Left lung (tissue), 10 donors: ENCODE measurements around the gene PIEZO2. TPM values are rescaled to one million over a fixed set of nuclear protein-coding genes. Genes with fewer than 3 reads are reported as not detected.

Experiments
- ATAC-seq: fragments of 200-7000 bp; cut with Tn5 transposase; one replicate; pipeline ENCODE4 v1.9.1; 2020; ENCODE audit warnings: moderate library complexity
- DNase-seq, 4 donors: peaks; one replicate each; pipeline ENCODE4 v3.0.0-alpha.2; 2013 to 2020
- H3K27ac ChIP-seq, 2 donors: fragments of 200-600 bp; sonication (generic) in 1 of 2; one replicate each; pipeline versions ENCODE4 v1.5.0 to v1.8.0; 2020 to 2021
- H3K27me3 ChIP-seq, 2 donors: fragments of 200-600 bp; sonication (generic) in 1 of 2; one replicate each; pipeline versions ENCODE4 v1.5.0 to v1.8.0; 2020 to 2021
- H3K36me3 ChIP-seq, 2 donors: fragments of 200-600 bp; sonication (generic) in 1 of 2; one replicate each; pipeline versions ENCODE4 v1.5.0 to v1.8.0; 2020 to 2021
- H3K4me1 ChIP-seq, 2 donors: fragments of 200-600 bp; one replicate each; pipeline ENCODE4 v1.8.0; 2021
- H3K4me3 ChIP-seq, 2 donors: fragments of 200-600 bp; sonication (generic) in 1 of 2; one replicate each; pipeline versions ENCODE4 v1.5.0 to v1.8.0; 2020 to 2021; ENCODE audit warnings: mild to moderate bottlenecking in 1 of 2
- H3K9me3 ChIP-seq, 2 donors: fragments of 200-600 bp; sonication (generic) in 1 of 2; one replicate each; pipeline versions ENCODE4 v1.5.0 to v1.8.0; 2020 to 2021
- CTCF ChIP-seq, 2 donors: fragments of 200-600 bp; sonication (generic) in 1 of 2; IDR thresholded peaks; one replicate each; pipeline versions ENCODE4 v1.5.0 to v1.8.0; 2021; ENCODE audit warnings: antibody characterized with exemption in 2 of 2
- intact Hi-C, 2 donors: fragments of 100-400 bp; cut with DNase I; formaldehyde crosslinking; loops; one replicate each; pipeline versions ENCODE4 v1.11.2 to v1.14.2; 2022
- polyA plus RNA-seq, 6 donors: library from polyadenylated mRNA; unstranded; fragments of 120-200 nt; gene quantifications; one replicate each; pipeline ENCODE4 v1.2.1, GENCODE V29; 2013; ENCODE audit not compliant: insufficient read length in 6 of 6
- total RNA-seq, 2 donors: library from RNA; stranded (reverse); fragmentation: NEBNext Ultra II Directional; extraction: Animal tissue kit (Norgen Biotek cat#: 25700); gene quantifications; one replicate each; pipeline ENCODE4 v1.2.1, GENCODE V29; 2021
- donor health status: DM: no; HTN: yes; CAD: no.
- donor health status: DM: no; HTN: no; CAD: no.

The PIEZO2 gene
- total and polyA plus RNA-seq, 8 donors = 40.3 to 270 (median 233) TPM

DNA sequence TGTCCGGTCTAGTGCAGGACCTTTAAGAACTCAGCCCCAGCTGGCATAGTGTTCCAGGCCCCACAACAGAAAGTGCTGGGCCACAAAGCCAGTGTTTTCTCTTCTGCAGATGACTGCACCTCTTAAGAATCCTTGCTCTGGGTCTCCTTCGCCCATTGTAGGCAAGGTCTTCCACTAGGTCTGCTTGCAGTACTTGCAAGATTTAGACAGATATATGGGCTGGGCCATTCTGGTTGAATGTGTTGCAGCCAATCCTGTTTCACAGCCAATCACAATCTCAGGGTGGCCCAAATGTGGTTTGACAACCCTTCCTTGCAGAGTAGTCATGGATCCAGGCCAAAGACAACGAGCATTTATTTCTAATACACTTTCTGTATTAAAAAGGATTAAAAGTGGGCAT lies 13.1 kb upstream of the PIEZO2 start:
- Histone ChIP-seq H3K27me3 (no peaks in the 10 kb centered on the region), H3K4me3 (no peak overlapping the region), H3K4me1 (no peaks in the 10 kb centered on the region), H3K27ac (no peak overlapping the region), H3K9me3 (no peaks in the 10 kb centered on the region), H3K36me3 (no peaks in the 10 kb centered on the region)
- no peak for ATAC-seq
- intact Hi-C loops = no loop called here
- no peak for TF ChIP-seq CTCF (IDR thresholded peaks at IDR 0.05)
- DNase-seq = no peak

GRCh38 chr18:11160313-11160712 lies 10.9 kb upstream of the PIEZO2 start:
- ATAC-seq (no peak), DNase-seq (no peak)
- Histone ChIP-seq H3K4me1 (no peaks in the 10 kb centered on the region), H3K27me3 (no peaks in the 10 kb centered on the region), H3K27ac (no peak overlapping the region), H3K36me3 (no peaks in the 10 kb centered on the region), H3K4me3 (no peak overlapping the region), H3K9me3 (no peaks in the 10 kb centered on the region)
- intact Hi-C loops = no loop called here
- no peak for TF ChIP-seq CTCF (IDR thresholded peaks at IDR 0.05)

GRCh38 chr18:11159844-11160243 lies 10.5 kb upstream of the PIEZO2 start:
- Histone ChIP-seq H3K27ac (no peak overlapping the region), H3K9me3 (no peaks in the 10 kb centered on the region), H3K27me3 (no peaks in the 10 kb centered on the region), H3K4me3 (no peak overlapping the region), H3K4me1 (no peaks in the 10 kb centered on the region), H3K36me3 (no peaks in the 10 kb centered on the region)
- intact Hi-C loops = no loop called here
- no peak for ATAC-seq
- TF ChIP-seq CTCF (IDR thresholded peaks at IDR 0.05) = no peak
- no peak for DNase-seq

GRCh38 chr18:11156978-11157377 lies 7.6 kb upstream of the PIEZO2 start:
- no peak for DNase-seq
- no peaks in the 10 kb centered on the region for H3K9me3 ChIP-seq
- H3K4me3 ChIP-seq = no peak overlapping the region
- H3K27me3 ChIP-seq = peaks cover 0 to 2% of the 10 kb centered on the region in 2 donors
- no peaks in the 10 kb centered on the region for H3K36me3 ChIP-seq
- peaks cover 4 to 8% of the 10 kb centered on the region in 2 donors for H3K4me1 ChIP-seq
- H3K27ac ChIP-seq = no peak overlapping the region
- intact Hi-C loops = no loop called here
- ATAC-seq = no peak
- TF ChIP-seq CTCF (IDR thresholded peaks at IDR 0.05) = no peak

- H3K27me3 ChIP-seq = peaks cover 2 to 20% of the 10 kb centered on the region in 2 donors
- H3K4me1 ChIP-seq = peaks cover 5 to 8% of the 10 kb centered on the region in 2 donors
- no peak overlapping the region for H3K27ac ChIP-seq
- no peak for TF ChIP-seq CTCF (IDR thresholded peaks at IDR 0.05)
- no peaks in the 10 kb centered on the region for H3K9me3 ChIP-seq
- ATAC-seq = peak; percentile 85
- no peaks in the 10 kb centered on the region for H3K36me3 ChIP-seq
- intact Hi-C loops = no loop called here
- DNase-seq = no peak
- H3K4me3 ChIP-seq = no peak overlapping the region
These were observed 5.8 kb upstream of the PIEZO2 start for GRCh38 chr18:11155034-11155759.
